Dendritic cell treated with granulocyte-macrophage colony-stimulating factor and Interleukin-4, amounts not matched to agents 40 ng/mL and 50 ng/mL, for 4 days (primary cell): ENCODE measurements around the gene PAFAH1B2.

ENCODE experiments used
- H3K27ac Mint-ChIP-seq: one replicate; pipeline ENCODE4 v1.8.0; 2022; ENCODE audit warnings: mild to moderate bottlenecking, mixed read lengths
- H3K27me3 Mint-ChIP-seq: one replicate; pipeline ENCODE4 v1.8.0; 2022; ENCODE audit warnings: mild to moderate bottlenecking, mixed read lengths
- H3K36me3 Mint-ChIP-seq: one replicate; pipeline ENCODE4 v1.8.0; 2022; ENCODE audit warnings: low read depth, mixed read lengths
- H3K4me1 Mint-ChIP-seq: one replicate; pipeline ENCODE4 v1.8.0; 2022; ENCODE audit warnings: low read depth, mixed read lengths
- H3K4me3 Mint-ChIP-seq: one replicate; pipeline ENCODE4 v1.8.0; 2022; ENCODE audit warnings: mild to moderate bottlenecking, moderate library complexity, mixed read lengths
- H3K9me3 Mint-ChIP-seq: one replicate; pipeline ENCODE4 v1.8.0; 2022; ENCODE audit warnings: mixed read lengths
- intact Hi-C: fragments of 100-400 bp; cut with micrococcal nuclease; formaldehyde crosslinking; loops from one replicate; pipeline ENCODE4 v1.15.0; 2022

The PAFAH1B2 gene

DNA sequence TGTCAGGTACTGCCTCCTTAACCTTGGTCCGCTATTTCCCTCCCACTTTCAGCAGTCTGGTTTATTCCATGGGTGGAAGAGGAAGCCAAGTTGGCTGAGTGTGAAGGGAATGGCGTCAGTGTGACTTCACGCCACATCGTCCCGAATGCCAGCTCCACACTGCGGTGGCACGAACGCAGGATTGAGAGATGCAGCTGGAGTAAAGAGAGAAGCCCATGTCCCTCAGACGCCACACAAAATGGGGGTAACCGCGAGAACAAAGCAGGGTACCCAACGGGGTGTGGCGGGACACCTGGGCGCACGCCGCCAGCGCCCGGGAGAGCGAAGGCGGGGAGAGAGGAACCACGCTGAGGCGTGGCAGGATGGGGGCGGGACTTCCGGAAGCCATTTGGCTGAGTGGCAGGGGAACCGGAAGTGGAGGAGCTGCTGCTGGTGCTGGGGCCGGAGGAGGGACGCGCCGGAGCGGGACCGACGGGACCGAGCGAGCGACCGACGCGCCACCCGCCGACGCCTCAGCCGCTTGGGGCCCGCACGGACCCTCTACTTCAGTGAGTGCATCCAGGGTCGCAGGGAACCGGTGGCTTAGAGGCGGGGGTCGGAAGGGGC lies at the start of gene PAFAH1B2:
Gene PAFAH1B2 (plus strand): TSS at position 417 of the 606 bp plus-strand sequence. CDS start 8,161 bp downstream, outside the sequence.
- H3K4me3 Mint-ChIP-seq: peak within 1 kb of the TSS; percentile 99

GRCh38 chr11:117094776-117095175 lies 49.3 kb upstream of the PAFAH1B2 start:
- H3K4me1 Mint-ChIP-seq: peaks cover 61% of the 10 kb centered on the region
- no peaks in the 10 kb centered on the region for H3K27me3 Mint-ChIP-seq
- peaks cover 24% of the 10 kb centered on the region for H3K36me3 Mint-ChIP-seq
- no peak overlapping the region for H3K4me3 Mint-ChIP-seq
- peaks cover 7% of the 10 kb centered on the region for H3K9me3 Mint-ChIP-seq
- H3K27ac Mint-ChIP-seq: no peak overlapping the region
- intact Hi-C loops: loop anchor here (5.0 kb wide), 1 partner anchor 112 kb away; no protein-coding TSS in a partner anchor

More for the DNA sequence above, at the start of gene PAFAH1B2:
- Mint-ChIP-seq H3K36me3 (peaks cover 49% of the 10 kb centered on the region), H3K9me3 (no peaks in the 10 kb centered on the region), H3K4me1 (peaks cover 60% of the 10 kb centered on the region), H3K27ac (peak within 1 kb of the TSS; percentile 100), H3K27me3 (peaks cover 8% of the 10 kb centered on the region)
- intact Hi-C loops: no loop called here

DNA sequence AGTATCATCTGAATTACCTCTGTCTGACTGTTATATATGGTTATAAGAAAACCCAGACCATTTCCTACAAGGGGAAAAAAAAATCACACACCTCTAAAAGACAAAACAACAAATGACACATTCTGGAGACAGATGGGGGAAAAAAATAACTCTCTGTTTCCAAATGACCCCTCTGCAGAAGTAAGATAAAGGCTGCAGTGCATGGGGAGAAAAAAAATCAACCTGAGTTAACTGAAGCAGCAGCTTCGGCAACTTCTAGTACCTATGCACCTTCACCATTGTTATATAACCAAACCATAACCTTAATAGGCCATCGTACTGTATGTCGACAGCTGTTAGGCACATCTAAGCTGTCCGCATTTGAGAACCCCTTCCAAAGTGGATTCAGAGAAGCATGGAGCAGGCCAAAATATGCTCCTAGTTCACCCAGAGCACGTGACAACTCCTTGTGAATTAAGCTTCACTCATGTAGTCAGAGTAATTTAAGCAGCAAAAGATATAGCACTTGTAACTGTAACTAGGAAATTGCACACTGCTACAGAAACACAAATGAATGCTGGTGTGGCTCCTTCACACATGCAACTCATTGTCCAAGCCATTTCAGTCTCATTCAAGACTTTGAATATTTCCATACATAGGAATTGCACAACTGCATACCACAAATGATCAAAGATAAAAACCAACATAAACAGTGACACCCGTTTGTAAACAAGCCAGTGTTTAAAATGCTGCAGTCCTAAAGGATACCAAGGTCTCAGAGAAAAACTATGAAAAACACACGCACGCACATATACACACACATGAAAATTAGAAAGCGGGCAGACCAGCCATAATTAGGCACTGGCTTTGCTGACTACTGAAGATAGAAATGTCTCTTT lies 48.6 kb upstream of the PAFAH1B2 start:
- H3K27me3 Mint-ChIP-seq: no peaks in the 10 kb centered on the region
- H3K27ac Mint-ChIP-seq: peak overlapping the region; percentile 100
- intact Hi-C loops: loop anchor here (5.0 kb wide), 1 partner anchor 113 kb away; no protein-coding TSS in a partner anchor
- H3K9me3 Mint-ChIP-seq: peaks cover 7% of the 10 kb centered on the region
- peak overlapping the region; percentile 66 for H3K4me3 Mint-ChIP-seq
- peaks cover 24% of the 10 kb centered on the region for H3K36me3 Mint-ChIP-seq
- H3K4me1 Mint-ChIP-seq: peaks cover 60% of the 10 kb centered on the region

DNA sequence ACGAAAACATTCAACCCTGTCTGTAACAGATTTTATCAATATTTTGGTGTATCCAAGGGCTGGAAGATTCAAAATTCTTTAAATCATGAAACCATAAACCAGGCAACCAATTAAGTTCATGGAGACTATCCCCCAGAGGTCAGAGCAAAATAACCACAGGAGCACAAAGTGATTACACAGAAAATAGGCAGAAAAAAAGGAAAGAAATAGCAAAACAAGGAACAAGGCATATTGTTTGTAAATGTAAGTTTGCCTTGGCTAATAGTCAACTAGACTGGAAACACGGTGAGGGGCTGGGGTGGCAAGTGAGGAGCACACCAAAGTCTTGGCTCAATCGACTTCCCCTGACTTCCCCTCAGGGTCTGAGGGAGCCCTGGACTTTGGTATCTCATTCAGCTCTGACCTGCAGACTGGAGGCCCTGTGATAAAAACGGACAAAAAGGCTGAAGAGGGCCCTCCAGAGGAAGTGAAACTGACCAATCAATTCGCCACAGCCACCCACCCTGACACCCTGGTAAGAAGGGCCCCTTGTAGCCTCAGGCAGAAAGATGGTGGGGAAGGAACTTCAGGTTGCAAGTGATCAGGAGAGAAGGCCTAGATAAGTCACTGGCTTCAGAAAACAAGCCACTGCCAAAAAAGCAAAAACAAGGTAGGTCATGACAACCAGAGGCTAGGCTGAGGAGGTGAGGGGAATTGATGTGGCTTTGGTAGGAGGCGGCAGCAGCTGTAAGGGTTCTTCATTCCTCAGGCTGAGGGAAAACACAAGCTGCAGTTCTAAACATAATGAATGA lies 47.7 kb upstream of the PAFAH1B2 start:
- intact Hi-C loops: loop anchor here (5.0 kb wide), 1 partner anchor 114 kb away; no protein-coding TSS in a partner anchor

DNA sequence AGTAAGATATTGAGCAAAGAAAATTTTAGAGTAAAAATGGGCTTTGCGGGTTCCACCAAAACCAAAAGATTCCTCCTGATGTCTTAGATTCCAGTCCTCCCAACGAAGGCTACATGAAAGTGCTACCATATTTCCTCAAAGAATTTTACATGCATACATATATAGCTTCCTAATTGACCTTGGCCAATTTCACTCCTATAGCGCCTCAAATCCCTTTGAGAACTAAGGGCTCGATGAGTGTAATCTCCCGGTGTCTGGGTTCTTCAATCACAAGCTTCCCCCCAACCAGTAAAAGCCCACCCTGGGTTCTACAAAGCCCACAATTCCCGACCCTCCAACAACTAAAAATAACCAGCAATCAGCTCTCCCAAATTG lies 47.1 kb upstream of the PAFAH1B2 start:
- Mint-ChIP-seq H3K36me3 (peaks cover 21% of the 10 kb centered on the region), H3K4me3 (peak overlapping the region; percentile 91), H3K4me1 (peaks cover 56% of the 10 kb centered on the region), H3K9me3 (peaks cover 5% of the 10 kb centered on the region), H3K27me3 (no peaks in the 10 kb centered on the region), H3K27ac (peak overlapping the region; percentile 100)
- intact Hi-C loops: loop anchor here (5.0 kb wide), 1 partner anchor 115 kb away; no protein-coding TSS in a partner anchor

More for the DNA sequence above, 47.7 kb upstream of the PAFAH1B2 start:
- no peaks in the 10 kb centered on the region for H3K27me3 Mint-ChIP-seq
- peaks cover 24% of the 10 kb centered on the region for H3K36me3 Mint-ChIP-seq
- peaks cover 60% of the 10 kb centered on the region for H3K4me1 Mint-ChIP-seq
- peak overlapping the region; percentile 100 for H3K27ac Mint-ChIP-seq
- H3K4me3 Mint-ChIP-seq: peak overlapping the region; percentile 66
- H3K9me3 Mint-ChIP-seq: peaks cover 7% of the 10 kb centered on the region

DNA sequence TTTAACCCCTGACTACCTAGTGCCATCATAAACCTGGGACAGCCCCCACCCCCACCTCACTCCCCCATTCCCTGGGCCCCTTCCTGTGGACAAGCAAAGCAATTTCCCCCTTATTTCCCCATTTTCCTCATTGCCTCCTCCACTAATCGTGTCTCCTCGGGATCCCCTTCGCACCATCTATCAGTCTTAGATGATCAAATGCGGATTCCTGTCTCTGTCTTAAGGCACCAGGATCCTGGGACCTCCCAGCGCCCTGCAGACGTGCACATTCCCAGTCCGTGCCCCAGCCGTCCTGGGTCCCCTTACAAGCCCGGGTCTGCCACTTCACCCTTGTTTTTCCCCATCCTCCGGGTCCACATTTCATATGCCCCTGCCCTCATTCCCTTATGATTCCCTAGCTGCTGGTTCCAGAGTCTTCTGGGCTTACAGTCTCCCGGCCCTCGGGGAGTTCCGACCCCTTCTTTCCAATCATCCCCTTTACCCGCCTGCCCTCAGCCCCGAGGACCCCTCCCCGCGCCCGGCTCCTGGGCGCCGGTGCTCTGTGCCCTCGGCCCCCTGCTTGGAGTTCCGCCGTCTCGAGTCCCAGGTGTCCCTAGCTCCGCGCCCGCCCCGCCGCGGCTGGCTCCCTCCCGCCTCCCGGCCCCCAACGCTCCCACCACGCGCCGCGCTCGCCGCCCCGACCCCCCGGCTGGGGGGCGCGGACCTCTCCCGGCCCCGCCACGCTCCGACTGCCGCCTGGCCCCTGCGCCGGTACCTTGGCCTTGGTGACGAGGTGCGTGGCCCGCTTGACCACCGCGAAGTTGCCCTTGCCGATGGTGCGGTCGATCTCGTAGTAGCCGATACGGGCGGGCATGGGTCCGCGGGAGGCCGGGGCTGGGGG lies 46.5 kb upstream of the PAFAH1B2 start:
- Mint-ChIP-seq H3K36me3 (peaks cover 15% of the 10 kb centered on the region), H3K9me3 (no peaks in the 10 kb centered on the region), H3K27ac (peak overlapping the region; percentile 100), H3K4me3 (peak overlapping the region; percentile 91), H3K4me1 (peaks cover 49% of the 10 kb centered on the region), H3K27me3 (no peaks in the 10 kb centered on the region)
- intact Hi-C loops: loop anchor here (5.0 kb wide), 1 partner anchor 115 kb away; no protein-coding TSS in a partner anchor

GRCh38 chr11:117098269-117099232 lies 45.5 kb upstream of the PAFAH1B2 start, which contains the start of gene SIK3:
SIK3 (minus strand) TSS chr11:117098428; CDS start chr11:117098415, 13 bp downstream.
- H3K27me3 Mint-ChIP-seq: no peaks in the 10 kb centered on the region
- H3K4me1 Mint-ChIP-seq: peaks cover 41% of the 10 kb centered on the region
- H3K4me3 Mint-ChIP-seq: peak within 1 kb of the TSS; percentile 91
- intact Hi-C loops: loop anchor here (5.0 kb wide), 1 partner anchor 116 kb away; no protein-coding TSS in a partner anchor
- no peaks in the 10 kb centered on the region for H3K9me3 Mint-ChIP-seq
- H3K36me3 Mint-ChIP-seq: peaks cover 15% of the 10 kb centered on the region
- peak within 1 kb of the TSS; percentile 100 for H3K27ac Mint-ChIP-seq

DNA sequence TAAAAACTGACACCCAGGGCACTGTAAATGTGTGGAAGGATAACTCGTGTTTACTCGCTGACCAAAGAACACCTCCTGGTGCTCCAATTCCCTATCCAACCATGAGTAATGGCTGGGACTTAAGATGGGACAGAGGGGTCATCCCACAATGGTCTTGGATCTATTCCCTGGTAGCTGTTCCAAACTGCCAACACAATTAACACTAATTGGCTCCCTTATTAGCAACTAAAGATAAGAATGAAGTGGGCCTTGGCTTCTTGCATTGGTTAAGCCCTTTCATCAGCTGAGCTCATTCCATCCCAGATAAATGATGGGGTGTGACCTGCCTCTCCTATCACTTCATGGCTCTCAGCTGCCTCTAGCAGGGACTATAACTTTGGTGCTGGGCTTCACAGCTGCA lies 44.4 kb upstream of the PAFAH1B2 start:
- H3K27ac Mint-ChIP-seq: peak overlapping the region; percentile 100
- peaks cover 15% of the 10 kb centered on the region for H3K36me3 Mint-ChIP-seq
- no peak overlapping the region for H3K4me3 Mint-ChIP-seq
- peaks cover 40% of the 10 kb centered on the region for H3K4me1 Mint-ChIP-seq
- no peaks in the 10 kb centered on the region for H3K9me3 Mint-ChIP-seq
- intact Hi-C loops: loop anchor here (5.0 kb wide), 1 partner anchor 117 kb away; no protein-coding TSS in a partner anchor
- H3K27me3 Mint-ChIP-seq: no peaks in the 10 kb centered on the region

GRCh38 chr11:117100556-117100955 lies 43.5 kb upstream of the PAFAH1B2 start:
- no peak overlapping the region for H3K4me3 Mint-ChIP-seq
- H3K9me3 Mint-ChIP-seq: no peaks in the 10 kb centered on the region
- peak overlapping the region; percentile 34 for H3K27ac Mint-ChIP-seq
- peaks cover 15% of the 10 kb centered on the region for H3K36me3 Mint-ChIP-seq
- no peaks in the 10 kb centered on the region for H3K27me3 Mint-ChIP-seq
- intact Hi-C loops: no loop called here
- peaks cover 32% of the 10 kb centered on the region for H3K4me1 Mint-ChIP-seq

DNA sequence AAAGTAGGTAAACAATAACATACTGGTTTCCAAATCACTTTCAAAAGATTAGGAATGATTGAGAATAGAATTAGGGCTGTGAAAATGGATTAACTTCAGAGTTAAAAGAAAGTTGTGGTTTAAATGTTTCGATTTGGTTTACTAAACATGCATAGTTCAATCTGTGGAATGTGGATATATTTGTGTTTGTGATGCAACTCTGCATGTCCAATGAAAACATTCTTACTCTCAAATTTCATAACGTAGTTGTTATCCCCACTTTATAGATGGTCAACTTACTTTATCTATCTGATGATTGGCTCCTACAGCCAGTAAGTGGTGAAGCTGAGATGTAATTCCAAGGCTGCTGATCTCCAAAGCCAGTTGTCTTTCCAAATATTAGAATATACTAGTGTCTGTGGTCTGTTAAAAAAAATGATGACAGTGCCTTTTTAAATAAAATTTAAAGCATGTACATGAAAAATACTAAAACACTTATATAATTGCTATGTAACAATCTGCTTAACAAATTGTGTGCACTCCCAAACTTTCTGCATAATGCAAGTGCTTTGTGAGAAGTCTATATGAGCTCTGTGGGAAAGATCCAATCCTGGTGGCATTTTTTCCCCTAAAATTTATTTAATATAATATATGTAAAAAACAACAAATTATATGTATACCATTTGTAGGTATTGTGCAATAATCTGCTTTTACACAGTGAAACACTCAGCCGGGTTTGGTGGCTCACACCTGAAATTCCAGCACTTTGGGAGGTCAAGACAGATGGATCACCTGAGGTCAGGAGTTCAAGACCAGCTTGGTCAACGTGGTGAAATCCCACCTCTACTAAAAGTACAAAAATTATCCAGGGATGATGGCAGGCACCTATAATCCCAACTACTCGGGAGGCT lies 36.1 kb upstream of the PAFAH1B2 start:
- intact Hi-C loops: loop anchor here (2.0 to 5.0 kb wide), 2 partner anchors 317 to 376 kb away; partner anchors contain the start of gene APOA5
- H3K4me3 Mint-ChIP-seq: no peak overlapping the region
- H3K36me3 Mint-ChIP-seq: no peaks in the 10 kb centered on the region
- no peaks in the 10 kb centered on the region for H3K9me3 Mint-ChIP-seq
- H3K27ac Mint-ChIP-seq: no peak overlapping the region
- peaks cover 2% of the 10 kb centered on the region for H3K27me3 Mint-ChIP-seq
- H3K4me1 Mint-ChIP-seq: peaks cover 4% of the 10 kb centered on the region

DNA sequence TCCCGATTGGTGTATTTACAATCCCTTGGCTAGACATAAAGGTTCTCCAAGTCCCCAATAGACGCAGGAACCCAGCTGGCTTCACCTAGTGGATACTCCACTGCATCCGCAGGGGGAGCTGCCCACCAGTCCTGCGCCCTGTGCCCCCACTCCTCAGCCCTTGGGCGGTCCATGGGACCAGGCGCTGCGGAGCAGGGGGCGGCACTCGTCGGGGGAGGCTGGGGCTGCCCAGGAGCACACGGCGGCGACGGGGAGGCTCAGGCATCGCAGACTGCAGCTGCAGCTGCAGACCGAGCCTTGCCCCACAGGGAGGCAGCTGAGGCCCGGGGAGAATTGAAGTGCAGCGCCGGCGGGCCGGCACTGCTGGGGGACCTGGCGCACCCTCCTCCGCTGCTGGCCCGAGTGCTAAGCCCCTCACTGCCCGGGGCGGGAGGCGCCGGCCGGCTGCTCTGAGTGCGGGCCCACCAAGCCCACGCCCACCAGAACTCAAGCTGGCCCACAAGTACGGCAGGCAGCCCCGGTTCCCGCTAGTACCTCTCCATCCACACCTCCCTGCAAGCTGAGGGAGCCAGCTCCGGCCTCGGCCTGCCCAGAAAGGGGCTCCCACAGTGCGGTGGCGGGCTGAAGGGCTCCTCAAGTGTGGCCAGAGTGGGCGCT lies 33.7 kb upstream of the PAFAH1B2 start:
- Mint-ChIP-seq H3K4me1 (peaks cover 4% of the 10 kb centered on the region), H3K4me3 (no peak overlapping the region), H3K36me3 (no peaks in the 10 kb centered on the region), H3K27ac (no peak overlapping the region), H3K27me3 (peaks cover 2% of the 10 kb centered on the region), H3K9me3 (no peaks in the 10 kb centered on the region)
- intact Hi-C loops: no loop called here
